RPMI7951 (cell line): ENCODE measurements around the gene EXOC4. TPM values are rescaled to one million over a fixed set of nuclear protein-coding genes. Genes with fewer than 3 reads are reported as not detected.
"Not testable (repeated sequence)": the region's sequence is repeated elsewhere in the genome, so short reads cannot be mapped to it uniquely, and the experiment has no call there.

Source experiments
- DNase-seq: peaks from one replicate; pipeline ENCODE4 v3.0.0-alpha.2; 2012; ENCODE audit warnings: low read depth
- total RNA-seq: library from RNA; depleted of rRNA; stranded (reverse); fragments of >200 nt; shearing (Covaris generic); gene quantifications from 2 replicates; pipeline ENCODE4 v1.2.3, GENCODE V29; 2014; rRNA removed

The EXOC4 gene
- total RNA-seq, result 70.8 and 85.2 TPM in 2 replicates

GRCh38 chr7:133252858-133253518 lies at the start of gene EXOC4:
Gene EXOC4, plus strand, starts transcription at chr7:133253078.
- peak; percentile 96 for DNase-seq

GRCh38 chr7:133203490-133203889 lies 49.4 kb upstream of the EXOC4 start:
- no peak for DNase-seq

- no peak for DNase-seq
Observed at GRCh38 chr7:133207687-133208086, 45.2 kb upstream of the EXOC4 start.

- not testable (repeated sequence) for DNase-seq
Observed at GRCh38 chr7:133210817-133211216, 42.1 kb upstream of the EXOC4 start.

- DNase-seq, result not testable (repeated sequence)
Observed at GRCh38 chr7:133213772-133214171, 39.1 kb upstream of the EXOC4 start.

- no peak for DNase-seq
Observed at GRCh38 chr7:133217773-133218172, 35.1 kb upstream of the EXOC4 start.

- peak; percentile 43 for DNase-seq
Observed at GRCh38 chr7:133230591-133231194, 22.2 kb upstream of the EXOC4 start.

- DNase-seq, result no peak
Observed at GRCh38 chr7:133233142-133233541, 19.7 kb upstream of the EXOC4 start.

GRCh38 chr7:133234961-133235875 lies 17.7 kb upstream of the EXOC4 start:
- DNase-seq, result peak; percentile 36

GRCh38 chr7:133237545-133237944 lies 15.3 kb upstream of the EXOC4 start:
- no peak for DNase-seq

GRCh38 chr7:133240302-133240701 lies 12.6 kb upstream of the EXOC4 start:
- no peak for DNase-seq

GRCh38 chr7:133246558-133246957 lies 6.3 kb upstream of the EXOC4 start:
- DNase-seq, result no peak

GRCh38 chr7:133248901-133249300 lies 4.0 kb upstream of the EXOC4 start:
- no peak for DNase-seq

- no peak for DNase-seq
Observed at GRCh38 chr7:133252506-133252857, 396 bp upstream of the EXOC4 start.

GRCh38 chr7:133253519-133253875 lies 619 bp downstream of the EXOC4 start:
- no peak for DNase-seq

- DNase-seq, result no peak
Observed at GRCh38 chr7:133255486-133255885, 2.6 kb downstream of the EXOC4 start.

- DNase-seq, result no peak
Observed at GRCh38 chr7:133258174-133258573, 5.3 kb downstream of the EXOC4 start.

GRCh38 chr7:133265821-133266220 lies 12.9 kb downstream of the EXOC4 start:
- no peak for DNase-seq

- DNase-seq, result no peak
Observed at GRCh38 chr7:133268355-133268754, 15.5 kb downstream of the EXOC4 start.

GRCh38 chr7:133272336-133272735 lies 19.5 kb downstream of the EXOC4 start:
- DNase-seq, result no peak

GRCh38 chr7:133273227-133273626 lies 20.3 kb downstream of the EXOC4 start:
- DNase-seq, result no peak

- no peak for DNase-seq
Observed at GRCh38 chr7:133274265-133274664, 21.4 kb downstream of the EXOC4 start.

- DNase-seq, result peak; percentile 7
Observed at GRCh38 chr7:133275008-133275407, 22.1 kb downstream of the EXOC4 start.
